SK-N-SH treated with all-trans-retinoic acid at 6 μM for 48 hours (cell line): ENCODE results near the gene PRADC1.

ENCODE experiments used
- CREB5 ChIP-seq: fragments of 250-450 bp; sonication (Bioruptor Pico); IDR thresholded peaks from 2 replicates; pipeline ENCODE4 v1.5.1; 2020; ENCODE audit warnings: low read depth, mild to moderate bottlenecking, moderate library complexity
- ESRRG ChIP-seq: fragments of 250-450 bp; sonication (Bioruptor Pico); IDR thresholded peaks from 2 replicates; pipeline ENCODE4 v1.6.1; 2021; ENCODE audit warnings: mild to moderate bottlenecking
- SNAI2 ChIP-seq: fragments of 250-450 bp; sonication (Bioruptor Pico); IDR thresholded peaks from 2 replicates; pipeline ENCODE4 v1.5.0; 2020; ENCODE audit warnings: mild to moderate bottlenecking, moderate library complexity
- TCF4 ChIP-seq: fragments of 250-450 bp; sonication (Bioruptor Pico); IDR thresholded peaks from 2 replicates; pipeline ENCODE4 v1.8.0; 2021; ENCODE audit warnings: mild to moderate bottlenecking, moderate library complexity, borderline replicate concordance
- ZC3H10 ChIP-seq: fragments of 250-450 bp; sonication (Bioruptor Pico); IDR thresholded peaks from 2 replicates; pipeline ENCODE4 v1.5.1; 2021; ENCODE audit warnings: mild to moderate bottlenecking, moderate library complexity
- ZFP3 ChIP-seq: fragments of 250-450 bp; sonication (Bioruptor Pico); IDR thresholded peaks from 2 replicates; pipeline ENCODE4 v1.5.0; 2020; ENCODE audit warnings: mild to moderate bottlenecking, moderate library complexity
- ZFP30 ChIP-seq: fragments of 450-650 bp; formaldehyde crosslinking; IDR thresholded peaks from 2 replicates; pipeline ENCODE4 v1.5.0; 2022; ENCODE audit warnings: mild to moderate bottlenecking, moderate library complexity

- TF ChIP-seq CREB5 (CRISPR knock-in tag) (no peak), ZC3H10 (no peak), ESRRG (CRISPR knock-in tag) (no peak), TCF4 (no peak), ZFP3 (CRISPR knock-in tag) (no peak), SNAI2 (CRISPR knock-in tag) (no peak), ZFP30 (no peak)
These were observed 15.9 kb downstream of the PRADC1 start for GRCh38 chr2:73217160-73217559.
